H9 (cell line): ENCODE results near the gene THY1. TPM values are rescaled to one million over a fixed set of nuclear protein-coding genes. Genes with fewer than 3 reads are reported as not detected.
A peak's percentile ranks its signal among the peaks of the same experiment; 100 is the strongest.

Experiments
- DNase-seq: peaks from one replicate; pipeline ENCODE4 v3.0.0-alpha.2; 2017
- H2AFZ ChIP-seq: one replicate; pipeline ENCODE4 v1.6.1; 2013; ENCODE audit warnings: mild to moderate bottlenecking, low read length, control low read depth, moderate library complexity
- H2AK5ac ChIP-seq: 2 replicates; pipeline ENCODE4 v1.6.1; 2013; ENCODE audit warnings: low read length, control low read depth, mixed read lengths; ENCODE audit not compliant: insufficient read length
- H2BK120ac ChIP-seq: one replicate; pipeline ENCODE4 v1.6.1; 2013; ENCODE audit warnings: low read depth, mild to moderate bottlenecking, low read length, control low read depth, inconsistent platforms; ENCODE audit not compliant: poor library complexity, severe bottlenecking
- H2BK12ac ChIP-seq: 2 replicates; pipeline ENCODE4 v1.6.1; 2013; ENCODE audit warnings: low read length, control low read depth, mixed read lengths, low read depth; ENCODE audit not compliant: insufficient read length
- H2BK15ac ChIP-seq: 2 replicates; pipeline ENCODE4 v1.6.1; 2013; ENCODE audit warnings: low read depth, low read length, control low read depth
- H2BK20ac ChIP-seq: one replicate; pipeline ENCODE4 v1.6.1; 2013; ENCODE audit warnings: low read depth, mild to moderate bottlenecking, low read length, control low read depth, inconsistent platforms; ENCODE audit not compliant: poor library complexity, severe bottlenecking
- H2BK5ac ChIP-seq: 2 replicates; pipeline ENCODE4 v1.6.1; 2013; ENCODE audit warnings: low read length, control low read depth, mixed read lengths; ENCODE audit not compliant: insufficient read length
- H3K14ac ChIP-seq: 2 replicates; pipeline ENCODE4 v1.6.1; 2013; ENCODE audit warnings: low read length, control low read depth; ENCODE audit not compliant: insufficient read depth
- H3K18ac ChIP-seq: 2 replicates; pipeline ENCODE4 v1.6.1; 2013; ENCODE audit warnings: low read depth, mild to moderate bottlenecking, mixed read lengths, low read length, control low read depth; ENCODE audit not compliant: insufficient read length
- H3K23ac ChIP-seq: 2 replicates; pipeline ENCODE4 v1.6.1; 2013; ENCODE audit warnings: low read length, control low read depth, mixed read lengths, low read depth; ENCODE audit not compliant: insufficient read length
- H3K23me2 ChIP-seq: 2 replicates; pipeline ENCODE4 v1.6.1; 2013; ENCODE audit warnings: low read depth, mild to moderate bottlenecking, mixed read lengths, low read length, control low read depth; ENCODE audit not compliant: insufficient read length, poor library complexity, severe bottlenecking
- H3K27ac ChIP-seq: 2 replicates; pipeline ENCODE4 v1.5.1; 2013; ENCODE audit warnings: low read length, control low read depth, mixed read lengths, low read depth; ENCODE audit not compliant: insufficient read length
- H3K27me3 ChIP-seq: 2 replicates; pipeline ENCODE4 v1.6.1; 2013; ENCODE audit warnings: low read length, control low read depth, inconsistent platforms; ENCODE audit not compliant: insufficient read depth
- H3K4ac ChIP-seq: 2 replicates; pipeline ENCODE4 v1.6.1; 2013; ENCODE audit warnings: low read depth, mild to moderate bottlenecking, control low read depth, inconsistent platforms, low read length, moderate library complexity
- H3K4me1 ChIP-seq: 2 replicates; pipeline ENCODE4 v1.6.1; 2013; ENCODE audit warnings: low read length, control low read depth, inconsistent platforms; ENCODE audit not compliant: insufficient read depth
- H3K4me2 ChIP-seq: 2 replicates; pipeline ENCODE4 v1.6.1; 2013; ENCODE audit warnings: low read length, control low read depth, mixed read lengths; ENCODE audit not compliant: insufficient read length, insufficient read depth
- H3K56ac ChIP-seq: 2 replicates; pipeline ENCODE4 v1.6.1; 2013; ENCODE audit warnings: low read depth, mild to moderate bottlenecking, mixed read lengths, low read length, control low read depth; ENCODE audit not compliant: insufficient read length
- H3K79me1 ChIP-seq: 2 replicates; pipeline ENCODE4 v1.6.1; 2013; ENCODE audit warnings: low read depth, mild to moderate bottlenecking, moderate library complexity, low read length, control low read depth, inconsistent platforms; ENCODE audit not compliant: insufficient read depth, poor library complexity, severe bottlenecking
- H3K79me2 ChIP-seq: 2 replicates; pipeline ENCODE4 v1.6.1; 2013; ENCODE audit warnings: low read length, control low read depth, inconsistent platforms; ENCODE audit not compliant: insufficient read depth
- H3K9ac ChIP-seq: 2 replicates; pipeline ENCODE4 v1.6.1; 2013; ENCODE audit warnings: low read length, control low read depth, mixed read lengths; ENCODE audit not compliant: insufficient read length; ENCODE audit errors: extremely low read depth
- H3K9me3 ChIP-seq: one replicate; pipeline ENCODE4 v1.6.1; 2013; ENCODE audit warnings: low read depth, low read length, inconsistent platforms; ENCODE audit not compliant: control insufficient read depth
- H3T11ph ChIP-seq: one replicate; pipeline ENCODE4 v1.6.1; 2013; ENCODE audit warnings: mild to moderate bottlenecking, low read length, control low read depth, inconsistent platforms
- H4K20me1 ChIP-seq: one replicate; pipeline ENCODE4 v1.6.1; 2013; ENCODE audit not compliant: control insufficient read depth, insufficient read length, insufficient read depth
- H4K5ac ChIP-seq: 2 replicates; pipeline ENCODE4 v1.6.1; 2013; ENCODE audit warnings: low read depth, mild to moderate bottlenecking, mixed read lengths, low read length, control low read depth; ENCODE audit not compliant: insufficient read length
- H4K8ac ChIP-seq: replicated peaks from 2 replicates; pipeline ENCODE4 v1.6.1; 2013; ENCODE audit warnings: low read length, control low read depth, mixed read lengths, low read depth; ENCODE audit not compliant: insufficient read length
- H4K91ac ChIP-seq: 2 replicates; pipeline ENCODE4 v1.6.1; 2013; ENCODE audit warnings: low read depth, mild to moderate bottlenecking, moderate library complexity, mixed read lengths, low read length, control low read depth; ENCODE audit not compliant: insufficient read length
- H3K27ac Mint-ChIP-seq, 3 experiments: 2 replicates in 2 of 3; 3 replicates in 1 of 3; pipeline ENCODE4 v1.8.0; 2020 to 2021; ENCODE audit warnings: mixed read lengths in 3 of 3, mild to moderate bottlenecking in 1 of 3, moderate library complexity in 1 of 3
- H3K27me3 Mint-ChIP-seq: 2 replicates; pipeline ENCODE4 v1.8.0; 2021; ENCODE audit warnings: low read depth, mild to moderate bottlenecking, moderate library complexity, mixed read lengths
- H3K36me3 Mint-ChIP-seq, 3 experiments: 2 replicates in 2 of 3; 3 replicates in 1 of 3; pipeline ENCODE4 v1.8.0; 2020 to 2021; ENCODE audit warnings: low read depth in 3 of 3, mixed read lengths in 3 of 3; ENCODE audit not compliant: insufficient read depth in 1 of 3
- H3K4me1 Mint-ChIP-seq, 2 experiments: 2 replicates each; pipeline ENCODE4 v1.8.0; 2020; ENCODE audit warnings: mixed read lengths in 2 of 2
- H3K4me3 Mint-ChIP-seq, 2 experiments: 2 replicates in 1 of 2; 3 replicates in 1 of 2; pipeline ENCODE4 v1.8.0; 2020 to 2021; ENCODE audit warnings: mild to moderate bottlenecking in 2 of 2, mixed read lengths in 2 of 2, moderate library complexity in 1 of 2
- H3K9me3 Mint-ChIP-seq, 2 experiments: 2 replicates in 1 of 2; 3 replicates in 1 of 2; pipeline ENCODE4 v1.8.0; 2020; ENCODE audit warnings: mild to moderate bottlenecking in 2 of 2, mixed read lengths in 2 of 2, moderate library complexity in 1 of 2
- CTCF ChIP-seq: fragments of 200-600 bp; sonication (generic); conservative IDR thresholded peaks from 3 replicates; pipeline ENCODE4 v1.8.0; 2021; ENCODE audit warnings: antibody characterized with exemption, mild to moderate bottlenecking
- WGBS: extraction: QIAGEN DNeasy Blood & Tissue Kit; methylation state at CpG from one replicate; pipeline ENCODE4 v1.1.7; 2013; ENCODE audit warnings: missing lambda C conversion rate, low lambda C conversion rate, mixed read lengths; ENCODE audit not compliant: insufficient read length; ENCODE audit errors: extremely low coverage; 5-methylcytosine and 5-hydroxymethylcytosine counted together
- total RNA-seq: library from RNA; stranded (reverse); gene quantifications from 2 replicates; pipeline ENCODE4 v1.2.1, GENCODE V29; 2021

THY1 gene
- total RNA-seq, 1 experiment from 2014 or later, result 176 TPM

GRCh38 chr11:119378851-119379465 lies 44.0 kb downstream of the THY1 start:
- Histone ChIP-seq H3K23ac (no peak overlapping the region), H3T11ph (no peak overlapping the region), H2BK15ac (no peak overlapping the region), H2BK12ac (no peak overlapping the region), H3K9me3 (no peaks in the 10 kb centered on the region), H2BK120ac (no peak overlapping the region), H2AFZ (no peak overlapping the region), H3K27ac (no peak overlapping the region), H2AK5ac (no peak overlapping the region), H3K4ac (no peak overlapping the region), H4K20me1 (no peaks in the 10 kb centered on the region), H2BK5ac (no peak overlapping the region), H3K23me2 (peaks cover 15% of the 10 kb centered on the region), H4K8ac (no peak overlapping the region), H3K79me1 (no peaks in the 10 kb centered on the region), H2BK20ac (no peak overlapping the region), H4K5ac (no peak overlapping the region), H3K27me3 (peaks cover 3% of the 10 kb centered on the region; the same call in 1 of the 2 replicates), H3K14ac (no peak overlapping the region), H3K4me2 (no peak overlapping the region), H3K18ac (no peak overlapping the region), H3K79me2 (no peaks in the 10 kb centered on the region), H3K9ac (no peak overlapping the region), H3K56ac (no peak overlapping the region), H3K4me1 (peaks cover 3% of the 10 kb centered on the region; the same call in 1 of the 2 replicates), H4K91ac (no peak overlapping the region)
- peaks cover 15% of the 10 kb centered on the region for H3K27me3 Mint-ChIP-seq
- no peak for TF ChIP-seq CTCF
- H3K4me1 Mint-ChIP-seq, result peaks cover 58 to 67% of the 10 kb centered on the region in 2 experiments
- WGBS, result no CpG with 5 or more reads among the region's 10 CpGs
- no peaks in the 10 kb centered on the region; a peak in 1 of 5 replicates for H3K9me3 Mint-ChIP-seq
- peak overlapping the region; percentile 51 to 63; a peak in 4 of 5 replicates for H3K4me3 Mint-ChIP-seq
- DNase-seq, result no peak
- peak overlapping the region in 2 of 3 experiments; percentile 89 to 96; a peak in 4 of 7 replicates for H3K27ac Mint-ChIP-seq
- 0 out of 7 replicates have a peak, but pooled peaks cover 0 to 3% (median 0%) of the 10 kb centered on the region in 3 experiments for H3K36me3 Mint-ChIP-seq
